HepG2 (cell line): ENCODE measurements around the gene STIM1. TPM values are rescaled to one million over a fixed set of nuclear protein-coding genes. Genes with fewer than 3 reads are reported as not detected.

Experiments
- ARNT ChIP-seq: fragments of 450-650 bp; IDR thresholded peaks from 2 replicates; pipeline ENCODE4 v1.6.1; 2017
- CBX1 ChIP-seq: IDR thresholded peaks from one replicate; pipeline ENCODE4 v1.6.1; 2016; ENCODE audit warnings: antibody characterized with exemption, low read depth
- GABPA ChIP-seq, 2 experiments: IDR thresholded peaks; 2 replicates each; pipeline ENCODE4 v1.6.1; 2011 to 2016; ENCODE audit warnings: low read depth in 2 of 2, low read length in 1 of 2, missing biosample characterization in 1 of 2, missing genetic modification characterization in 1 of 2
- HMG20A ChIP-seq: IDR thresholded peaks from 2 replicates; pipeline ENCODE4 v1.6.1; 2016; ENCODE audit warnings: borderline replicate concordance
- HMGXB3 ChIP-seq: sonication (generic); formaldehyde crosslinking; IDR thresholded peaks from 2 replicates; pipeline ENCODE4 v1.4.0; 2020; ENCODE audit warnings: missing genetic modification reagents, borderline replicate concordance
- PHF20 ChIP-seq: sonication (generic); formaldehyde crosslinking; IDR thresholded peaks from 2 replicates; pipeline ENCODE4 v1.5.0; 2020; ENCODE audit warnings: mild to moderate bottlenecking, missing genetic modification reagents
- RBM39 ChIP-seq: fragments of 200-400 bp; formaldehyde crosslinking; IDR thresholded peaks from one replicate; pipeline ENCODE4 v1.6.1; 2018; ENCODE audit warnings: antibody characterized with exemption, mild to moderate bottlenecking, low read depth, low read length; ENCODE audit not compliant: poor library complexity, severe bottlenecking
- RXRB ChIP-seq: IDR thresholded peaks from 2 replicates; pipeline ENCODE4 v1.6.1; 2016; ENCODE audit warnings: borderline replicate concordance, missing genetic modification reagents, missing compliant biosample characterization
- SAP130 ChIP-seq: IDR thresholded peaks from 2 replicates; pipeline ENCODE4 v1.6.1; 2016; ENCODE audit warnings: low read depth
- SP2 ChIP-seq: sonication (generic); formaldehyde crosslinking; IDR thresholded peaks from 2 replicates; pipeline ENCODE4 v1.5.1; 2020; ENCODE audit warnings: mild to moderate bottlenecking, missing genetic modification reagents
- SP4 ChIP-seq: sonication (generic); formaldehyde crosslinking; IDR thresholded peaks from 2 replicates; pipeline ENCODE4 v1.8.1; 2023; ENCODE audit warnings: mild to moderate bottlenecking, missing genetic modification reagents
- TRAFD1 ChIP-seq: sonication (generic); formaldehyde crosslinking; IDR thresholded peaks from 2 replicates; pipeline ENCODE4 v1.5.1; 2020; ENCODE audit warnings: missing genetic modification reagents, mild to moderate bottlenecking, borderline replicate concordance
- WIZ ChIP-seq: sonication (generic); formaldehyde crosslinking; IDR thresholded peaks from 2 replicates; pipeline ENCODE4 v1.5.1; 2020; ENCODE audit warnings: mild to moderate bottlenecking, missing genetic modification reagents
- ZFX ChIP-seq: sonication (generic); formaldehyde crosslinking; IDR thresholded peaks from 2 replicates; pipeline ENCODE4 v1.4.0; 2020; ENCODE audit warnings: mild to moderate bottlenecking, low read depth, missing genetic modification reagents, moderate library complexity
- ZNF224 ChIP-seq: sonication (generic); formaldehyde crosslinking; IDR thresholded peaks from 2 replicates; pipeline ENCODE4 v1.5.0; 2020; ENCODE audit warnings: mild to moderate bottlenecking, missing genetic modification reagents
- ZNF556 ChIP-seq: sonication (generic); formaldehyde crosslinking; IDR thresholded peaks from 2 replicates; pipeline ENCODE4 v1.4.0; 2020; ENCODE audit warnings: mild to moderate bottlenecking, missing genetic modification reagents, borderline replicate concordance
- ZNF777 ChIP-seq: sonication (generic); formaldehyde crosslinking; IDR thresholded peaks from 2 replicates; pipeline ENCODE4 v1.4.0; 2020; ENCODE audit warnings: missing genetic modification reagents
- polyA plus RNA-seq, 8 experiments: library from polyadenylated mRNA; depleted of rRNA in 3 of 8; stranded (reverse) in 7 of 8; unstranded in 1 of 8; fragments of >200 nt; fragmentation: Illumina TruSeq in 4 of 8; extraction: Trizol in 4 of 8; gene quantifications; 2 replicates each; pipeline versions ENCODE4 v1.2.1 to v1.2.3, GENCODE V29; 2011 to 2016; ENCODE audit warnings: low read depth in 4 of 8, missing spikeins in 1 of 8, mixed read lengths in 1 of 8; ENCODE audit not compliant: insufficient read depth in 1 of 8
- total RNA-seq, 5 experiments: library from RNA; depleted of rRNA; stranded (reverse); fragments of >200 nt; fragmentation: Illumina TruSeq; extraction: Trizol; gene quantifications; 2 replicates each; pipeline ENCODE4 v1.2.3, GENCODE V29; 2016; ENCODE audit warnings: low read depth in 1 of 5
- TF ChIP-seq, protein P1 (sequence below): sonication (generic); formaldehyde crosslinking; IDR thresholded peaks from 2 replicates; pipeline ENCODE4; 2020; ENCODE audit warnings: missing genetic modification reagents, mild to moderate bottlenecking, borderline replicate concordance
- TF ChIP-seq, protein P2 (sequence below): sonication (generic); formaldehyde crosslinking; IDR thresholded peaks from 2 replicates; pipeline ENCODE4 v1.4.0; 2020; ENCODE audit warnings: missing genetic modification reagents

STIM1 gene
- total and polyA plus RNA-seq, 2 of the 13 experiments (the other 11 are each of a cell fraction or from before 2014, with no cell fraction given): 19.2 to 28.5 TPM

- TF ChIP-seq, protein P1, sequence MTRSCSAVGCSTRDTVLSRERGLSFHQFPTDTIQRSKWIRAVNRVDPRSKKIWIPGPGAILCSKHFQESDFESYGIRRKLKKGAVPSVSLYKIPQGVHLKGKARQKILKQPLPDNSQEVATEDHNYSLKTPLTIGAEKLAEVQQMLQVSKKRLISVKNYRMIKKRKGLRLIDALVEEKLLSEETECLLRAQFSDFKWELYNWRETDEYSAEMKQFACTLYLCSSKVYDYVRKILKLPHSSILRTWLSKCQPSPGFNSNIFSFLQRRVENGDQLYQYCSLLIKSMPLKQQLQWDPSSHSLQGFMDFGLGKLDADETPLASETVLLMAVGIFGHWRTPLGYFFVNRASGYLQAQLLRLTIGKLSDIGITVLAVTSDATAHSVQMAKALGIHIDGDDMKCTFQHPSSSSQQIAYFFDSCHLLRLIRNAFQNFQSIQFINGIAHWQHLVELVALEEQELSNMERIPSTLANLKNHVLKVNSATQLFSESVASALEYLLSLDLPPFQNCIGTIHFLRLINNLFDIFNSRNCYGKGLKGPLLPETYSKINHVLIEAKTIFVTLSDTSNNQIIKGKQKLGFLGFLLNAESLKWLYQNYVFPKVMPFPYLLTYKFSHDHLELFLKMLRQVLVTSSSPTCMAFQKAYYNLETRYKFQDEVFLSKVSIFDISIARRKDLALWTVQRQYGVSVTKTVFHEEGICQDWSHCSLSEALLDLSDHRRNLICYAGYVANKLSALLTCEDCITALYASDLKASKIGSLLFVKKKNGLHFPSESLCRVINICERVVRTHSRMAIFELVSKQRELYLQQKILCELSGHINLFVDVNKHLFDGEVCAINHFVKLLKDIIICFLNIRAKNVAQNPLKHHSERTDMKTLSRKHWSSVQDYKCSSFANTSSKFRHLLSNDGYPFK (CRISPR knock-in tag): no peak
- TF ChIP-seq ZNF556 (CRISPR knock-in tag) (no peak; the same call in 1 of the 2 replicates), ARNT (no peak), HMG20A (no peak), ZNF224 (CRISPR knock-in tag) (no peak), PHF20 (CRISPR knock-in tag) (no peak; the same call in 1 of the 2 replicates), SAP130 (CRISPR knock-in tag) (peak; percentile 57; the same call in 1 of the 2 replicates), RBM39 (peak; percentile 1), WIZ (no peak), SP4 (peak; percentile 36; the same call in 1 of the 2 replicates), ZFX (CRISPR knock-in tag) (peak; percentile 76), HMGXB3 (no peak), CBX1 (peak; percentile 16), RXRB (no peak), GABPA (IDR thresholded peaks at IDR 0.05; ENCODE audit: low read depth, low read length) (peak; percentile 46), GABPA (CRISPR knock-in tag; IDR thresholded peaks at IDR 0.05; ENCODE audit: low read depth) (no peak), SP2 (CRISPR knock-in tag) (no peak), TRAFD1 (CRISPR knock-in tag) (0 out of 2 replicates have a peak, but pooled peaks have one; percentile 33), ZNF777 (CRISPR knock-in tag) (0 out of 2 replicates have a peak, but pooled peaks have one; percentile 33)
- TF ChIP-seq, protein P2, sequence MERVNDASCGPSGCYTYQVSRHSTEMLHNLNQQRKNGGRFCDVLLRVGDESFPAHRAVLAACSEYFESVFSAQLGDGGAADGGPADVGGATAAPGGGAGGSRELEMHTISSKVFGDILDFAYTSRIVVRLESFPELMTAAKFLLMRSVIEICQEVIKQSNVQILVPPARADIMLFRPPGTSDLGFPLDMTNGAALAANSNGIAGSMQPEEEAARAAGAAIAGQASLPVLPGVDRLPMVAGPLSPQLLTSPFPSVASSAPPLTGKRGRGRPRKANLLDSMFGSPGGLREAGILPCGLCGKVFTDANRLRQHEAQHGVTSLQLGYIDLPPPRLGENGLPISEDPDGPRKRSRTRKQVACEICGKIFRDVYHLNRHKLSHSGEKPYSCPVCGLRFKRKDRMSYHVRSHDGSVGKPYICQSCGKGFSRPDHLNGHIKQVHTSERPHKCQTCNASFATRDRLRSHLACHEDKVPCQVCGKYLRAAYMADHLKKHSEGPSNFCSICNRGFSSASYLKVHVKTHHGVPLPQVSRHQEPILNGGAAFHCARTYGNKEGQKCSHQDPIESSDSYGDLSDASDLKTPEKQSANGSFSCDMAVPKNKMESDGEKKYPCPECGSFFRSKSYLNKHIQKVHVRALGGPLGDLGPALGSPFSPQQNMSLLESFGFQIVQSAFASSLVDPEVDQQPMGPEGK (CRISPR knock-in tag): peak; percentile 72
Observed at GRCh38 chr11:3840870-3841425, 14.5 kb upstream of the STIM1 start, which contains the start of gene RHOG (continued).
